Lung (tissue), 12 donors: ENCODE measurements around the gene CCN2. TPM values are rescaled to one million over a fixed set of nuclear protein-coding genes. Genes with fewer than 3 reads are reported as not detected.

Experiments used
- ATAC-seq: fragments of 200-7000 bp; cut with Tn5 transposase; one replicate; pipeline ENCODE4 v1.9.1; 2020; ENCODE audit warnings: moderate number of reproducible peaks; ENCODE audit not compliant: insufficient read depth, low FRiP score
- DNase-seq, 3 donors: peaks; one replicate each; pipeline ENCODE4 v3.0.0-alpha.2; 2013 to 2017
- H3K27ac ChIP-seq, 2 donors: one replicate each; pipeline ENCODE4 v1.5.1; 2013; ENCODE audit warnings: mild to moderate bottlenecking in 2 of 2, moderate library complexity in 2 of 2, control low read depth in 1 of 2, inconsistent platforms in 1 of 2, low read depth in 1 of 2, low read length in 1 of 2
- H3K27me3 ChIP-seq, 3 donors: one replicate each; pipeline ENCODE4 v1.5.1; 2013; ENCODE audit warnings: low read length in 2 of 3; ENCODE audit not compliant: control insufficient read depth in 3 of 3, insufficient read depth in 3 of 3
- H3K36me3 ChIP-seq, 4 donors: one replicate each; pipeline ENCODE4 v1.5.1; 2013; ENCODE audit warnings: low read length in 4 of 4, mild to moderate bottlenecking in 1 of 4, moderate library complexity in 1 of 4; ENCODE audit not compliant: control insufficient read depth in 4 of 4, insufficient read depth in 4 of 4
- H3K4me1 ChIP-seq, 5 donors: one replicate each; pipeline ENCODE4 v1.5.1; 2013; ENCODE audit warnings: low read length in 5 of 5, mild to moderate bottlenecking in 2 of 5, moderate library complexity in 1 of 5; ENCODE audit not compliant: control insufficient read depth in 5 of 5, insufficient read depth in 5 of 5
- H3K4me3 ChIP-seq: one replicate; pipeline ENCODE4 v1.5.1; 2013; ENCODE audit warnings: mild to moderate bottlenecking, control low read depth, moderate library complexity
- H3K9ac ChIP-seq, 2 donors: one replicate each; pipeline ENCODE4 v1.5.1; 2013; ENCODE audit warnings: low read length in 2 of 2, control low read depth in 1 of 2; ENCODE audit not compliant: insufficient read depth in 1 of 2
- H3K9me3 ChIP-seq, 4 donors: one replicate each; pipeline ENCODE4 v1.5.1; 2013; ENCODE audit warnings: low read length in 3 of 4, mild to moderate bottlenecking in 1 of 4, moderate library complexity in 1 of 4; ENCODE audit not compliant: control insufficient read depth in 4 of 4, insufficient read depth in 3 of 4
- WGBS, 2 donors: extraction: QIAGEN DNeasy Blood & Tissue Kit; methylation state at CpG; one replicate each; pipeline ENCODE4 v1.1.7; 2013; 5-methylcytosine and 5-hydroxymethylcytosine counted together
- polyA plus RNA-seq, 2 donors: library from polyadenylated mRNA; stranded (reverse); fragments of 200-250 nt; gene quantifications; one replicate each; pipeline ENCODE4 v1.2.1, GENCODE V29; 2013
- total RNA-seq, 2 donors: library from RNA; depleted of rRNA in 1 of 2; stranded (reverse); fragments of >200 nt in 1 of 2; gene quantifications; one replicate each; pipeline ENCODE4 v1.2.1, GENCODE V29; 2014 to 2021
- TF ChIP-seq, protein P1 (sequence below): IDR thresholded peaks from 2 replicates; pipeline ENCODE4 v1.5.1; 2012; ENCODE audit warnings: mild to moderate bottlenecking; ENCODE audit errors: control extremely low read depth, extremely low read depth
- donor health status: control.
- donor health status: control.
- donor health status: Bipolar disorder and iron deficiency.
- donor health status: healthy.
- donor health status: DM: yes; HTN: yes; CAD: no.

Gene CCN2
- total and polyA plus RNA-seq, 4 donors = 33.9 to 159 (median 114) TPM

DNA sequence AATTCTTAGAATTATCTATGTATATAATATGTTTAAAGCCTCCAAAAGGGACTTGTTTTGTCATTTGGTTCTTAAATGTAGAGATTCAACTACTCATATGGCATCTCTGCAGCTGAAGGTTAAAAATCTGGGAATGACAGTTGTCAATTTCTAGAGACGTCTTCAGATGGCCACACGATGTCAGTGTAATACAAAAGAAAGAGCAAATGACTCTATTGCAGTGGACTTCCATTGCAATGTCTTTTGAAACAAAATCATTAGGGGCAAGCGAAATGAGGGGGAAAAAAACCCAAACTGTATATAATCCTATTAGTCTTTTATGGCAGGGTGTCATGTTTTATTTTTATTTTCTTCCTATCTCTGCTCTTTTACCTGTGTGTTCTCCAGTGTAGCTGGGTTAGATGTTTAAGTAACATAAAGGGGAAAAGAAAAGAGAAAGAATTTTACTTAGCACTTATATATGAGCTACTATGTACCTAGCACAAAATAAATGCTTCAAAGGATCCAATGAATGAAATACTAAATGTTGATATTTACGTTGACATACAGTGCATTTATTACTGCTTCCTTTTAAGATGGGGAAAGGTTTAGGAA, 26.2 kb downstream of the CCN2 start:
- H3K9me3 ChIP-seq = peaks cover 0 to 7% (median 1%) of the 10 kb centered on the region in 4 donors
- 26 to 33% methylated on average over 4 of the region's 4 CpGs for WGBS, 2 donors
- no peaks in the 10 kb centered on the region for H3K27me3 ChIP-seq
- H3K4me1 ChIP-seq = no peaks in the 10 kb centered on the region
- no peak overlapping the region for H3K9ac ChIP-seq
- H3K36me3 ChIP-seq = no peaks in the 10 kb centered on the region
- ATAC-seq (no peak), DNase-seq (peak in 2 of 3 donors; percentile 65 to 71)
- no peak overlapping the region for H3K27ac ChIP-seq
- TF ChIP-seq, protein P1, sequence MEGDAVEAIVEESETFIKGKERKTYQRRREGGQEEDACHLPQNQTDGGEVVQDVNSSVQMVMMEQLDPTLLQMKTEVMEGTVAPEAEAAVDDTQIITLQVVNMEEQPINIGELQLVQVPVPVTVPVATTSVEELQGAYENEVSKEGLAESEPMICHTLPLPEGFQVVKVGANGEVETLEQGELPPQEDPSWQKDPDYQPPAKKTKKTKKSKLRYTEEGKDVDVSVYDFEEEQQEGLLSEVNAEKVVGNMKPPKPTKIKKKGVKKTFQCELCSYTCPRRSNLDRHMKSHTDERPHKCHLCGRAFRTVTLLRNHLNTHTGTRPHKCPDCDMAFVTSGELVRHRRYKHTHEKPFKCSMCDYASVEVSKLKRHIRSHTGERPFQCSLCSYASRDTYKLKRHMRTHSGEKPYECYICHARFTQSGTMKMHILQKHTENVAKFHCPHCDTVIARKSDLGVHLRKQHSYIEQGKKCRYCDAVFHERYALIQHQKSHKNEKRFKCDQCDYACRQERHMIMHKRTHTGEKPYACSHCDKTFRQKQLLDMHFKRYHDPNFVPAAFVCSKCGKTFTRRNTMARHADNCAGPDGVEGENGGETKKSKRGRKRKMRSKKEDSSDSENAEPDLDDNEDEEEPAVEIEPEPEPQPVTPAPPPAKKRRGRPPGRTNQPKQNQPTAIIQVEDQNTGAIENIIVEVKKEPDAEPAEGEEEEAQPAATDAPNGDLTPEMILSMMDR = peak; percentile 35
- H3K4me3 ChIP-seq = no peak overlapping the region

DNA sequence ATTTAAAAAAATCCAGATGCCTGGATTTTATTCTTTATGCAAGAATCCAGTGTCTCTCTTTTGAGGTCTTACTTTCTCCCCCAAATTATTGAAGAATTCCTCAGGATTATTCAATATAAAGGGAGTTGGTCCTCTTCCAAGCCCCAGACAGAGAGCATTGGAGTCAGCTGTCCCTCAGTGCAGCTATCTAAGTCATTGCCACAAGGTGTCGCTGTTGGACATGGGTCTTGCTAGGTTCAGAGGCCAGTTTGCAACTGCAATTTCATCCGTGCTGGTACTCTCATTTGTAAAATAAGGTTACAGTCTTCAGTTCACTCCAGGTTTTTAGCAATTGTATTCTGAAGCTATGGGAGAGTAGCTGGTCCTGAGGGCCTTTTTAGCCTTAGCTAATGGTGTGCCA, 27.8 kb downstream of the CCN2 start:
- DNase-seq (peak; percentile 53 to 68 (median 53)), ATAC-seq (peak; percentile 87)
- Histone ChIP-seq H3K27me3 (no peaks in the 10 kb centered on the region), H3K9ac (no peak overlapping the region), H3K9me3 (peaks cover 0 to 7% (median 3%) of the 10 kb centered on the region in 4 donors), H3K27ac (no peak overlapping the region), H3K4me3 (no peak overlapping the region), H3K4me1 (no peaks in the 10 kb centered on the region), H3K36me3 (no peaks in the 10 kb centered on the region)
- WGBS, 2 donors = 16 to 27% methylated on average over 2 of the region's 2 CpGs
- TF ChIP-seq, protein P1 = peak; percentile 45

DNA sequence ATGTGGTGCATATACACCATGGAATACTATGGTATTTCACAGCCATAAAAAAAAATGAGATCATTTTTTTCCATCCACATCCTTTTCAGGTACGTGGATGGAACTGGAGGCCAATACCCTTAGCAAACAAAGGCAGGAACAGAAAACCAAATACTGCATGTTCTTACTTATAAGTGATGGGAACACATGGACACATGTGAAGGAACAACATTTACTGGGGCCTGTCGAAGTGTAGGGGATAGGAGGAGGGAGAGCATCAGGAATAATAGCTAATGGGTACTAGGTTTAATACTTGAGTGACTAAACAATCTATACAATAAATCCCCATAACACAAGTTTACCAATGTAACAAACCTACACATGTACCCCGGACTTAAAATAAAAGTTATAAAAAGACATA, 30.5 kb downstream of the CCN2 start:
- no peaks in the 10 kb centered on the region for H3K27me3 ChIP-seq
- no peak for DNase-seq
- WGBS, 2 donors = 79 to 95% methylated on average over 3 of the region's 3 CpGs

More for the DNA sequence above, 30.5 kb downstream of the CCN2 start:
- Histone ChIP-seq H3K36me3 (no peaks in the 10 kb centered on the region), H3K9ac (no peak overlapping the region), H3K4me3 (no peak overlapping the region), H3K4me1 (no peaks in the 10 kb centered on the region), H3K9me3 (peaks cover 0 to 9% (median 3%) of the 10 kb centered on the region in 4 donors), H3K27ac (no peak overlapping the region)
- TF ChIP-seq, protein P1 = no peak
- ATAC-seq = no peak
